HepG2 (cell line): ENCODE data around the gene LRRC28. TPM values are rescaled to one million over a fixed set of nuclear protein-coding genes. Genes with fewer than 3 reads are reported as not detected.

Experiments
- ARID4A ChIP-seq: sonication (generic); formaldehyde crosslinking; IDR thresholded peaks from 2 replicates; pipeline ENCODE4 v1.5.0; 2020; ENCODE audit warnings: mild to moderate bottlenecking, missing genetic modification reagents, borderline replicate concordance
- ATM ChIP-seq: fragments of 450-650 bp; IDR thresholded peaks from 2 replicates; pipeline ENCODE4 v1.7.1; 2017; ENCODE audit warnings: mild to moderate bottlenecking, borderline replicate concordance
- GTF3A ChIP-seq: sonication (generic); formaldehyde crosslinking; conservative IDR thresholded peaks from 2 replicates; pipeline ENCODE4 v1.4.0; 2020; ENCODE audit warnings: mild to moderate bottlenecking, missing genetic modification reagents
- HMG20A ChIP-seq: IDR thresholded peaks from 2 replicates; pipeline ENCODE4 v1.6.1; 2016; ENCODE audit warnings: borderline replicate concordance
- ISL2 ChIP-seq: sonication (generic); formaldehyde crosslinking; IDR thresholded peaks from 2 replicates; pipeline ENCODE4 v1.5.0; 2020; ENCODE audit warnings: missing genetic modification reagents
- LRRFIP1 ChIP-seq: sonication (generic); formaldehyde crosslinking; conservative IDR thresholded peaks from 2 replicates; pipeline ENCODE4 v1.4.0; 2020; ENCODE audit warnings: missing genetic modification reagents
- MAFF ChIP-seq: IDR thresholded peaks from 2 replicates; pipeline ENCODE4 v1.6.1; 2011; ENCODE audit warnings: low read depth, low read length, improper control_type of control experiment
- NFATC3 ChIP-seq: sonication (generic); formaldehyde crosslinking; IDR thresholded peaks from 2 replicates; pipeline ENCODE4 v1.5.1; 2020; ENCODE audit warnings: mild to moderate bottlenecking, missing genetic modification reagents
- NFKBIZ ChIP-seq: IDR thresholded peaks from 2 replicates; pipeline ENCODE4 v1.6.1; 2018; ENCODE audit warnings: missing genetic modification reagents, missing compliant biosample characterization
- PCBP2 ChIP-seq: fragments of 200-400 bp; formaldehyde crosslinking; optimal IDR thresholded peaks from 2 replicates; pipeline ENCODE3; 2018; ENCODE audit warnings: low read length, low read depth; ENCODE audit not compliant: poor library complexity, severe bottlenecking
- SRF ChIP-seq: IDR thresholded peaks from 2 replicates; pipeline ENCODE4 v1.6.1; 2011; ENCODE audit warnings: mild to moderate bottlenecking, low read depth, low read length, moderate library complexity
- ZBTB1 ChIP-seq: sonication (generic); formaldehyde crosslinking; IDR thresholded peaks from 2 replicates; pipeline ENCODE4 v1.4.0; 2020; ENCODE audit warnings: missing genetic modification reagents, borderline replicate concordance
- ZNF629 ChIP-seq: sonication (generic); formaldehyde crosslinking; conservative IDR thresholded peaks from 2 replicates; pipeline ENCODE4 v1.5.0; 2020; ENCODE audit warnings: missing genetic modification reagents
- ZNF687 ChIP-seq: sonication (generic); formaldehyde crosslinking; IDR thresholded peaks from 2 replicates; pipeline ENCODE4 v1.5.1; 2020; ENCODE audit warnings: mild to moderate bottlenecking, missing genetic modification reagents, moderate library complexity
- ZNF773 ChIP-seq: sonication (generic); formaldehyde crosslinking; IDR thresholded peaks from 2 replicates; pipeline ENCODE4 v1.4.0; 2020; ENCODE audit warnings: missing genetic modification reagents, borderline replicate concordance
- polyA plus RNA-seq, 8 experiments: library from polyadenylated mRNA; depleted of rRNA in 3 of 8; stranded (reverse) in 7 of 8; unstranded in 1 of 8; fragments of >200 nt; fragmentation: Illumina TruSeq in 4 of 8; extraction: Trizol in 4 of 8; gene quantifications; 2 replicates each; pipeline versions ENCODE4 v1.2.1 to v1.2.3, GENCODE V29; 2011 to 2016; ENCODE audit warnings: low read depth in 4 of 8, missing spikeins in 1 of 8, mixed read lengths in 1 of 8; ENCODE audit not compliant: insufficient read depth in 1 of 8
- total RNA-seq, 5 experiments: library from RNA; depleted of rRNA; stranded (reverse); fragments of >200 nt; fragmentation: Illumina TruSeq; extraction: Trizol; gene quantifications; 2 replicates each; pipeline ENCODE4 v1.2.3, GENCODE V29; 2016; ENCODE audit warnings: low read depth in 1 of 5

LRRC28 gene
- total and polyA plus RNA-seq, 2 of the 13 experiments (the other 11 are each of a cell fraction or from before 2014, with no cell fraction given), result 17.5 to 21.3 TPM

- TF ChIP-seq GTF3A (CRISPR knock-in tag) (no peak), ZNF629 (CRISPR knock-in tag) (peak; percentile 54), HMG20A (CRISPR knock-in tag) (peak; percentile 26; the same call in 1 of the 2 replicates), PCBP2 (no peak), ATM (no peak), NFKBIZ (no peak), ISL2 (peak; percentile 40; the same call in 1 of the 2 replicates), MAFF (no peak), ARID4A (CRISPR knock-in tag) (no peak), ZBTB1 (CRISPR knock-in tag) (no peak), LRRFIP1 (no peak), ZNF687 (no peak), ZNF773 (CRISPR knock-in tag) (no peak), SRF (no peak), NFATC3 (no peak)
These were observed 54.7 kb downstream of the LRRC28 start (continued) for GRCh38 chr15:99305761-99306505.
